ENCODE data around the gene KLHL3.

GRCh38 chr5:137624786-137625349 lies 111.0 kb downstream of the KLHL3 start:
- TF ChIP-seq EZH2 (IDR thresholded peaks at IDR 0.05; ENCODE audit: borderline replicate concordance, low read length) (no peak), CTCF (IDR thresholded peaks at IDR 0.05; ENCODE audit: low read length) (no peak)

All from OCI-LY1 (cell line).